ENCODE measurements around the gene ZSCAN9. TPM values are rescaled to one million over a fixed set of nuclear protein-coding genes. Genes with fewer than 3 reads are reported as not detected.

ZSCAN9 gene
- total and polyA plus RNA-seq, 9 donors, result 19.2 to 22.6 (median 20.1) TPM

DNA sequence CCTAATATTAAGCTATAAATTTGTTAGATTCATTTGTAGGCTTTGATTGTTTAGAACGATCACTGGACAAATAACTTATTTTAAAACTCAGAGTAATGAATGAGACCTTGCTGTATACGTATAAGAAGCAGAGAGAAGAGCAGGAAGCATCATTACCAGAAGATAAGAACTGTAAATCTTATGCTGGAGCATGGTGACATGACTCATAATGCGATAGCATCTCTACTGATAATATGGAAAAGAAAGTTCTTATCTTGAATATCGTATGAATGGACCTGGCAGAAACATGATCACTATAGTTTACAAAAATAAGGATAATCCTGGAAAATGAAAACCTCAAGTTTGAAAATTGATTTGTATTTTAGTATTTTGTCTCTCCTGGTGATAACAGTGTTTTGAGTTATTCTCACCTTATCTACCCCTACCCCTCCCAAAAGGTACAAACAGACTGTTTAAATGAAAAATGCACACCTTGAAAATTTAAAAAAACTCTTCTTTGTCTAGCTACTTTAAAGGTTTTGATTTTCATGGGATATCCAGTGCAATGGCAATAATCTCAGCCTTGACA, 39.8 kb downstream of the ZSCAN9 start:
- no peak overlapping the region for H3K27ac ChIP-seq (ENCODE audit: low read length)

DNA sequence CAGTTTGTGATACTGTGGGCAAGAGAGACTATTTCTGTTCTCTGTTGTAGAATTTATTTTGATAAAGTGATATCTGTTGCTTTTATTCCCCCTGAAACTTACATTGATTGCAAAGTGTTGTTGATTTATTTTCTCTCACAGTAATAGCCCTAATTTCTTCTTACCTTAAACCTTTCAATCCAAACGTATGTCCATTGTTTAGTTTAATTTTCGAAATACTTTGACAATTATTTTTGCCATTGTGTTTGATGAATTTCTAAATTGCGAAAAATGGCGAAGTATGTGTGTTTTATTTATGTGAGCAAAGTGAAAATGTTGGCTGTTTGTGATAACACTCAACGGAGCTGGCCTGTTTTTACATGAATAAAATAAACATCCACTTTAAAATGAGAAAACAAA, 41.5 kb downstream of the ZSCAN9 start:
- H3K4me3 ChIP-seq (ENCODE audit: low read length), result peak overlapping the region; percentile 90
- H3K27me3 ChIP-seq (ENCODE audit: control insufficient read depth, insufficient read depth, low read length), result peaks cover 9% of the 10 kb centered on the region
- WGBS (ENCODE audit: insufficient coverage), result no CpG with 5 or more reads among the region's 5 CpGs
- no peaks in the 10 kb centered on the region for H3K4me1 ChIP-seq (ENCODE audit: control insufficient read depth, insufficient read depth, low read length)
- peak overlapping the region; percentile 96 for H3K27ac ChIP-seq (ENCODE audit: low read length)
- no peak for DNase-seq
- no peaks in the 10 kb centered on the region for H3K9me3 ChIP-seq (replicated peaks; ENCODE audit: control insufficient read depth, low read depth, low read length)
- H3K36me3 ChIP-seq (ENCODE audit: control insufficient read depth, insufficient read depth, low read length), result no peaks in the 10 kb centered on the region

More for the DNA sequence above, 39.8 kb downstream of the ZSCAN9 start:
- Histone ChIP-seq H3K36me3 (ENCODE audit: control insufficient read depth, insufficient read depth, low read length) (no peaks in the 10 kb centered on the region), H3K9me3 (replicated peaks; ENCODE audit: control insufficient read depth, low read depth, low read length) (peaks cover 7% of the 10 kb centered on the region), H3K4me3 (ENCODE audit: low read length) (no peak overlapping the region), H3K4me1 (ENCODE audit: control insufficient read depth, insufficient read depth, low read length) (no peaks in the 10 kb centered on the region), H3K27me3 (ENCODE audit: control insufficient read depth, insufficient read depth, low read length) (peaks cover 9% of the 10 kb centered on the region)
- WGBS (ENCODE audit: insufficient coverage), result no CpG with 5 or more reads among the region's 4 CpGs
- no peak for DNase-seq

DNA sequence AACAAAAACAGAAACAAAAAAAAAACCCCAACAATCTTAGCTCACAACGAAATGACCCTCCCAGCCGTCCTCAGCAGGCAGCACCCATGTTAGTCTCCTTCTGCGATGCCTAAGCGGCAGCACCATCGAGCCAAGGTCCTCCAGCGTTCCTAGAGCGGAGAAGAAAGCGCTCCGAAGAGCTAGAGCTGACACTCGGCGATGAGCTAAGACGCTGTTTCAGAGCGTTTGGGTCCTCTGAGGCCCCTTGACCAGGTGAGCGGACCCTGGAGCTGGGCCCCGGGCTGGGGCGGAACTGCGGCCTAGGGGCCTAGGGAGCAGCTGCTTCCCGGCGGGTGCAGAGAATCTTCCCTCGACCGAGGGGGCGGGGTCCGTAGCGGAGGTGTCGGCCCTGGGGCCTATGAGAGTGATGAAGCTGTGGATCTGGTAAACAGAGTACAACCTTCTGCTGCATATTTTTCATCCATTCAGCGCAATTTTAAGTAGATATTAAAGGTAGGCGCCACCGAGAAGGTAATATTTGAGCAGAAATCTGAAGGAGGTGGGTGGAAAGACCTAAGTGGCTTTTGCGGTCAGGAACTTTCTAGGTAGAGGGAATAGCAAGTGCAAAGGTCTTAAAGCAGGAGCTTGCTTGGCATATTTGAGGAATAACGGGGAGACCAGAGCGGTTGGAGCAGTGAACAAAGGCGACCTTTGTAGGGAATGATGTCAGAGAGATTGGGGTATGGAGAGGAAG, 42.1 kb downstream of the ZSCAN9 start, which contains the start of gene ZSCAN26:
ZSCAN26 (plus strand) TSS at position 182 of the 733 bp plus-strand sequence. CDS start 4,777 bp downstream, outside the sequence.
- DNase-seq, result peak; percentile 97
- Histone ChIP-seq H3K4me1 (ENCODE audit: control insufficient read depth, insufficient read depth, low read length) (no peaks in the 10 kb centered on the region), H3K9me3 (replicated peaks; ENCODE audit: control insufficient read depth, low read depth, low read length) (no peaks in the 10 kb centered on the region), H3K4me3 (ENCODE audit: low read length) (peak within 1 kb of the TSS; percentile 90), H3K27ac (ENCODE audit: low read length) (peak within 1 kb of the TSS; percentile 96), H3K27me3 (ENCODE audit: control insufficient read depth, insufficient read depth, low read length) (peaks cover 4% of the 10 kb centered on the region), H3K36me3 (ENCODE audit: control insufficient read depth, insufficient read depth, low read length) (peaks cover 5% of the 10 kb centered on the region)
- under 1% methylated on average over 25 of the region's 32 CpGs for WGBS (ENCODE audit: insufficient coverage)

DNA sequence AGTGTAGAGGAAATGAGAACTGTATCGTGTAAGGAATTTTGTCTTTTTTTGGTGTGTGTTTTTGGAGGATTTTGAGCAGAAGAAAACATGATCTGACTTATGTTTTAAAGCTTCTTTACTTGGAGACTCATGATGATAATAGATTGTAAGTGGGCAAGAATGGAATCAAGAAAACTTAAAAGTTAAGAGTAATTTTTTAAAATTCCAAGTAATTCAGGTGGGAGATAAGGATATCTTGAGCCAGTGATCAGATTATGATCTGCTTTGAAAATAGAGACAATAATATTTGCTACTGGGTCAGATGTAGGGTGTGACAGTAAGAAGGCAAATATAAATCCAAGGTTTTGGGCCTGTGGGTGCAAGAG, 42.6 kb downstream of the ZSCAN9 start:
- no peaks in the 10 kb centered on the region for H3K27me3 ChIP-seq (ENCODE audit: control insufficient read depth, insufficient read depth, low read length)
- H3K4me1 ChIP-seq (ENCODE audit: control insufficient read depth, insufficient read depth, low read length), result no peaks in the 10 kb centered on the region
- peak overlapping the region; percentile 90 for H3K4me3 ChIP-seq (ENCODE audit: low read length)
- peaks cover 11% of the 10 kb centered on the region for H3K36me3 ChIP-seq (ENCODE audit: control insufficient read depth, insufficient read depth, low read length)
- H3K9me3 ChIP-seq (replicated peaks; ENCODE audit: control insufficient read depth, low read depth, low read length), result no peaks in the 10 kb centered on the region
- DNase-seq, result no peak
- 0% methylated on average over 1 of the region's 1 CpG for WGBS (ENCODE audit: insufficient coverage)
- peak overlapping the region; percentile 96 for H3K27ac ChIP-seq (ENCODE audit: low read length)

DNA sequence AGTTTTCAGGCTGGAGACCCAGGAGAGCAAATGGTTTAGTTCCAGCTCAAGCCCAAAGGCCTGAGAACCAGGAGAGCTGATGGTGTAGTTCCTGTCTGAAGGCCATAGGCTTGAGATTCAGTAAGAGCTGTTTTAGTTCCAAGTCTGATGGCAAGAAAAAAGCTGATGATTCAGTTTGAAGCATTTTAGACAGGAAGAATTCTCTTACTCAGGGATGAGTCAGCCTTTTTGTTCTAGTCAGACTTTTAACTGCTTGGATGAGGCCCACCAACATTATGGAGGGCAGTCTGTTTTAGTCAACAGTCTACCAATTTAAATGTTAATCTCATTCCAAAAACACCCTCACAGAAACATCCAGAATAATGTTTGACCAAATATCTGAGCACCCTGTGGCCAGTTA, 44.4 kb downstream of the ZSCAN9 start:
- H3K4me1 ChIP-seq (ENCODE audit: control insufficient read depth, insufficient read depth, low read length), result no peaks in the 10 kb centered on the region
- H3K27me3 ChIP-seq (ENCODE audit: control insufficient read depth, insufficient read depth, low read length), result no peaks in the 10 kb centered on the region
- no peak overlapping the region for H3K4me3 ChIP-seq (ENCODE audit: low read length)
- no peak overlapping the region for H3K27ac ChIP-seq (ENCODE audit: low read length)
- peaks cover 27% of the 10 kb centered on the region for H3K36me3 ChIP-seq (ENCODE audit: control insufficient read depth, insufficient read depth, low read length)
- peak; percentile 21 for DNase-seq
- H3K9me3 ChIP-seq (replicated peaks; ENCODE audit: control insufficient read depth, low read depth, low read length), result no peaks in the 10 kb centered on the region

DNA sequence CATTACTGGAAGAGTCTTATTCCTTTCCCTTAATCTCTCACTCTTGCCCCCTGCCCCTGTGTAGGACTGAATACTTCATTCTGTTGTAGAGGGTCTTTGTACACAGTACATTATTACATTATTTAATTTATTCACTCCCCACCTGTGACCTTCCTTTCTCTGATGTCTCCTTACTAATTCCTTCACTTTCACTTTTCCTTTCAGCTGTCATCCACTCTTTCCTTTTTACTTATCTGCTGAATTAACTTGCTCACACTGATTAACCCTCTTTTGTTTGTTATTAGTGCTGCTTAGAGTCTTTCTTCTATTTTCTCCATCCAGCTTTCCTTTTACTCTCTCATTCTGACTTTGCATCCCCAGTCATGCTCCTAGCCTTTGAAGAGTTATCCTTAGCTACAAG, 49.8 kb downstream of the ZSCAN9 start:
- no peaks in the 10 kb centered on the region for H3K9me3 ChIP-seq (replicated peaks; ENCODE audit: control insufficient read depth, low read depth, low read length)
- no peaks in the 10 kb centered on the region for H3K27me3 ChIP-seq (ENCODE audit: control insufficient read depth, insufficient read depth, low read length)
- H3K4me1 ChIP-seq (ENCODE audit: control insufficient read depth, insufficient read depth, low read length), result no peaks in the 10 kb centered on the region
- no peak overlapping the region for H3K4me3 ChIP-seq (ENCODE audit: low read length)
- no peak for DNase-seq
- H3K27ac ChIP-seq (ENCODE audit: low read length), result no peak overlapping the region
- H3K36me3 ChIP-seq (ENCODE audit: control insufficient read depth, insufficient read depth, low read length), result peaks cover 53% of the 10 kb centered on the region

DNA sequence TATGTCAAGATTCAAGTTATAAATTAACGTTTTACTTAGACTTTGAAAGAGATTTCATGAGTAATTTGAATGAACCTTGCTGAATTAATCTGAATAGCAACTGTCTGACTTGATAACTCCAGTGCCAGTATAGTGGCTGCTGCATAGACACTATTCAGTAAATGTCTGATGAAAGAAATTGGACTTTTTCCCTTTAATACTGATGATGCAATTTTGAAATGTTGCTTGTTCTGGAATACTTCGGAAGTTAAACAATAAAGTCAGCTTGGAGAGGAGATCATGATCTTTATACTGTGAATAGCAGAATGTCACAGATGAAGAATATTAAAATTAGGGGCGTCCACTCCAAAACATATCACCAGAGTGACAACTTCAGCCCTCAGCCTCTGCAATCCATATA, 52.7 kb downstream of the ZSCAN9 start:
- no peak overlapping the region for H3K27ac ChIP-seq (ENCODE audit: low read length)
- no peaks in the 10 kb centered on the region for H3K9me3 ChIP-seq (replicated peaks; ENCODE audit: control insufficient read depth, low read depth, low read length)
- H3K4me1 ChIP-seq (ENCODE audit: control insufficient read depth, insufficient read depth, low read length), result peaks cover 5% of the 10 kb centered on the region
- H3K27me3 ChIP-seq (ENCODE audit: control insufficient read depth, insufficient read depth, low read length), result no peaks in the 10 kb centered on the region
- peaks cover 42% of the 10 kb centered on the region for H3K36me3 ChIP-seq (ENCODE audit: control insufficient read depth, insufficient read depth, low read length)
- DNase-seq, result no peak
- WGBS (ENCODE audit: insufficient coverage), result no CpG with 5 or more reads among the region's 3 CpGs
- H3K4me3 ChIP-seq (ENCODE audit: low read length), result no peak overlapping the region

DNA sequence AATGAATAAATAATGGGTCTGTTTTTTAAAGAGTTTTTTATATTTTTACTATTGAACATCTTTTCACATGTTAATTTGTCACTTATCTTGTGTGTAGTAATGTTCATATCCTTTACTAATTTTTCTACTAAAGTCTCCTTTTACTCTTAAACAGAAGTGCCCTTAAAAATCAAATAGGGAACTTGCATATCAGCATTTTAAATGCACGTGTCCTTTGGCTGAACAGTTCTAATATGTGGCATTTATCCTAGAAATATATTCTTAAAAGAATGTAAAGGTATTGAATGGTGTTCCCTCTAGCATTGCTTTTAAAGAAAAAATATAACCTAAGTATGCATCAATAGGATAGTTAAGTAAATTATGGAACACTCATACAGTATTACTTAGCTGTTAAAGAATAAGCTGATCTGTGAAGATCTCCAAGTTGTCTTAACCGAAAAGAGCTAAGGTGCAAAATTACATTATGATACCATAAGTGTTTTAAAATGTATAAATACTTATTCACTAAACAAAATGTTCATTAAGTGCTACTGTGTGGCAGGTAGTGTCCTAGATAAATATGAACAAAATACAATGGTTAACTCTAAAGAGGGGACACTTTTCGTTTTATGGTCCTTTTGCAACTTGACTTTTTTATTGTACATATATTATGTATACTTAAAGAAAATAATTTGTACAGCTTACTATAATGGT, 55.7 kb downstream of the ZSCAN9 start:
- Histone ChIP-seq H3K9me3 (replicated peaks; ENCODE audit: control insufficient read depth, low read depth, low read length) (peaks cover 3% of the 10 kb centered on the region), H3K27ac (ENCODE audit: low read length) (no peak overlapping the region), H3K36me3 (ENCODE audit: control insufficient read depth, insufficient read depth, low read length) (peaks cover 32% of the 10 kb centered on the region), H3K4me3 (ENCODE audit: low read length) (peak overlapping the region; percentile 61), H3K27me3 (ENCODE audit: control insufficient read depth, insufficient read depth, low read length) (no peaks in the 10 kb centered on the region), H3K4me1 (ENCODE audit: control insufficient read depth, insufficient read depth, low read length) (peaks cover 5% of the 10 kb centered on the region)
- no peak for DNase-seq
- no CpG with 5 or more reads among the region's 3 CpGs for WGBS (ENCODE audit: insufficient coverage)

DNA sequence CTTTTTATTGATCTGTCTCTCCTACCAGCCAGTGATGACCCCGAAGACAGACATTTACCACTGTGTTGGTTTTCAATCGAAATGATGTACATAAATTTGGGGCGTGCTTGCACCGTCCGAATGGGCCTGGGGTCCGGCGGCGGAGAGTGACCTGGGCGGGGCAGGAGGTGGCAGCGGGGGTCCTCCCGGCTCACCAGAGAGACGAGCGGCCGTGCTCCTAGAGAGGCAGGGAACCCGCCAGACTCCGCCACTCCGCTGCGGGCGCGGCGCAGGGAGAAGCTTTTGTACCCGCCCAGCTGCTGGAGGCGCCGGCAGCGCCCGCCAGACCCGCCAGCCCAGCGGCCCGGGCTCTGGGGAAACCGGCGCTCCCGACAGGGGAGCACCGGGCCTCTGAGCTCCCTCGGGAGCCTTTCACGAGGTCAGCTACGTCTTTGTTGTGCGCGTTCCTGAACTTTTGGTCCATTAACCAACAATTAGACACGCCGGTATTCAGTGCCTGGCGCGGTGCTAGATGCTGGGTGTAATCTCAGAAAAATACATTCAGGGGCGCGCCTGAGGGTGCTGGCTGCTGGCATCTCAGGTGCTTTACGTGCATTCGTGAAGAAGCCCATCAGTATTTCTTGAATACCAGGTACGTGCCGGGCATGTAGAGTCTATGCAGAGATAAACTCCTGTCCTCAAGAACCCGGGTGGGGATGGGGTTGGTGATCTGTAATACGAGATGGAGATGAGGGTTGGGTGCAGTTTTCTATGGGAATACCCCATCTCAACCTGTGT, 56.4 kb downstream of the ZSCAN9 start, which contains the start of gene PGBD1:
PGBD1 (plus strand) TSS at position 285 of the 777 bp plus-strand sequence. CDS start 2,242 bp downstream, outside the sequence.
- DNase-seq, result peak; percentile 84
- no peak within 1 kb of the TSS for H3K27ac ChIP-seq (ENCODE audit: low read length)
- H3K27me3 ChIP-seq (ENCODE audit: control insufficient read depth, insufficient read depth, low read length), result no peaks in the 10 kb centered on the region
- WGBS (ENCODE audit: insufficient coverage), result under 1% methylated on average over 41 of the region's 50 CpGs
- H3K4me1 ChIP-seq (ENCODE audit: control insufficient read depth, insufficient read depth, low read length), result peaks cover 5% of the 10 kb centered on the region
- peak within 1 kb of the TSS; percentile 61 for H3K4me3 ChIP-seq (ENCODE audit: low read length)
- H3K9me3 ChIP-seq (replicated peaks; ENCODE audit: control insufficient read depth, low read depth, low read length), result peaks cover 3% of the 10 kb centered on the region
- H3K36me3 ChIP-seq (ENCODE audit: control insufficient read depth, insufficient read depth, low read length), result peaks cover 25% of the 10 kb centered on the region

DNA sequence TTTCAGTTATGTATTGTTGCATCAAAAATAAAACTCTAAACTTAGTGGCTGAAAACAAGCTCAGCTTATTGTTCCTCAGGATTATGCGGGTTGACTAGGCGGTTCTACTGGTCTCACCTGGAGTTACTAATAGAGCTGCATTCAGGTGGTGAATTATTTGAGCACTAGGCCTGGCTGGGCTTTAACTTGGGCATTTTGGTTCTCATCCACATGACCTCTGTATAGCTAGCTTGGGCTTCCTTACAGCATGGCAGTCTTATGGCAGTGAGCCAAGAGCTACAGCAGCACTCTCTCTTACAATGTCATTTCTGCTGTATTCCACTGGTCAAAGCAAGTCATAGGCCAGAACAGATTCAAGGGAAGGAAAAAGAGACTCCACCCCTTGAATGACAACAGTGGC, 57.9 kb downstream of the ZSCAN9 start:
- 100% methylated on average over 2 of the region's 2 CpGs for WGBS (ENCODE audit: insufficient coverage)
- Histone ChIP-seq H3K27ac (ENCODE audit: low read length) (no peak overlapping the region), H3K4me3 (ENCODE audit: low read length) (no peak overlapping the region), H3K9me3 (replicated peaks; ENCODE audit: control insufficient read depth, low read depth, low read length) (peaks cover 3% of the 10 kb centered on the region), H3K27me3 (ENCODE audit: control insufficient read depth, insufficient read depth, low read length) (no peaks in the 10 kb centered on the region), H3K4me1 (ENCODE audit: control insufficient read depth, insufficient read depth, low read length) (peaks cover 5% of the 10 kb centered on the region), H3K36me3 (ENCODE audit: control insufficient read depth, insufficient read depth, low read length) (peaks cover 22% of the 10 kb centered on the region)
- no peak for DNase-seq
